Neural cell (in vitro differentiated cells): ENCODE measurements around the gene HECTD1.
A peak's percentile ranks its signal among the peaks of the same experiment; 100 is the strongest.

ENCODE experiments used
- POLR2AphosphoS5 ChIP-seq: IDR thresholded peaks from 2 replicates; pipeline ENCODE4 v1.6.1; 2012
- TF ChIP-seq, protein P1 (sequence below): fragments of 450-650 bp; IDR thresholded peaks from 2 replicates; pipeline ENCODE4 v1.5.1; 2014; ENCODE audit warnings: antibody characterized with exemption, mild to moderate bottlenecking, moderate library complexity; ENCODE audit not compliant: poor library complexity, severe bottlenecking

GRCh38 chr14:31207755-31208545 is at the start of gene HECTD1:
- TF ChIP-seq, protein P1, sequence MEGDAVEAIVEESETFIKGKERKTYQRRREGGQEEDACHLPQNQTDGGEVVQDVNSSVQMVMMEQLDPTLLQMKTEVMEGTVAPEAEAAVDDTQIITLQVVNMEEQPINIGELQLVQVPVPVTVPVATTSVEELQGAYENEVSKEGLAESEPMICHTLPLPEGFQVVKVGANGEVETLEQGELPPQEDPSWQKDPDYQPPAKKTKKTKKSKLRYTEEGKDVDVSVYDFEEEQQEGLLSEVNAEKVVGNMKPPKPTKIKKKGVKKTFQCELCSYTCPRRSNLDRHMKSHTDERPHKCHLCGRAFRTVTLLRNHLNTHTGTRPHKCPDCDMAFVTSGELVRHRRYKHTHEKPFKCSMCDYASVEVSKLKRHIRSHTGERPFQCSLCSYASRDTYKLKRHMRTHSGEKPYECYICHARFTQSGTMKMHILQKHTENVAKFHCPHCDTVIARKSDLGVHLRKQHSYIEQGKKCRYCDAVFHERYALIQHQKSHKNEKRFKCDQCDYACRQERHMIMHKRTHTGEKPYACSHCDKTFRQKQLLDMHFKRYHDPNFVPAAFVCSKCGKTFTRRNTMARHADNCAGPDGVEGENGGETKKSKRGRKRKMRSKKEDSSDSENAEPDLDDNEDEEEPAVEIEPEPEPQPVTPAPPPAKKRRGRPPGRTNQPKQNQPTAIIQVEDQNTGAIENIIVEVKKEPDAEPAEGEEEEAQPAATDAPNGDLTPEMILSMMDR: peak; percentile 93
- peak; percentile 61 for TF ChIP-seq POLR2AphosphoS5
